HFFc6 (cell line): ENCODE results near the gene NCAPG2. TPM values are rescaled to one million over a fixed set of nuclear protein-coding genes. Genes with fewer than 3 reads are reported as not detected.

Source experiments
- DNase-seq: peaks from one replicate; pipeline ENCODE4 v3.0.0-alpha.2; 2018
- H3K27ac Mint-ChIP-seq: 2 replicates; pipeline ENCODE4 v1.8.0; 2020; ENCODE audit warnings: mild to moderate bottlenecking, mixed read lengths
- H3K27me3 Mint-ChIP-seq: 2 replicates; pipeline ENCODE4 v1.8.0; 2021; ENCODE audit warnings: mild to moderate bottlenecking, moderate library complexity, mixed read lengths; ENCODE audit not compliant: insufficient read depth
- H3K36me3 Mint-ChIP-seq: 2 replicates; pipeline ENCODE4 v1.8.0; 2021; ENCODE audit warnings: low read depth, mixed read lengths
- H3K4me1 Mint-ChIP-seq: 2 replicates; pipeline ENCODE4 v1.8.0; 2020; ENCODE audit warnings: low read depth, mixed read lengths
- H3K4me3 Mint-ChIP-seq: 2 replicates; pipeline ENCODE4 v1.8.0; 2020; ENCODE audit warnings: mild to moderate bottlenecking, moderate library complexity, mixed read lengths
- H3K9me3 Mint-ChIP-seq: 2 replicates; pipeline ENCODE4 v1.8.0; 2020; ENCODE audit warnings: mild to moderate bottlenecking, mixed read lengths
- CTCF ChIP-seq: fragments of 200-600 bp; sonication (generic); IDR thresholded peaks from 2 replicates; pipeline ENCODE4 v1.5.0; 2021; ENCODE audit warnings: antibody characterized with exemption, mild to moderate bottlenecking
- total RNA-seq, 6 experiments: library from RNA; stranded (reverse); fragmentation: NEBNext Ultra II Directional; extraction: Animal tissue kit (Norgen Biotek cat#: 25700); gene quantifications; 2 replicates in 1 of 6; 3 replicates in 5 of 6; pipeline ENCODE4 v1.2.3, GENCODE V29; 2021

Gene NCAPG2
- total RNA-seq, 6 experiments from 2014 or later = 27.1 to 60.3 (median 54.8) TPM

DNA sequence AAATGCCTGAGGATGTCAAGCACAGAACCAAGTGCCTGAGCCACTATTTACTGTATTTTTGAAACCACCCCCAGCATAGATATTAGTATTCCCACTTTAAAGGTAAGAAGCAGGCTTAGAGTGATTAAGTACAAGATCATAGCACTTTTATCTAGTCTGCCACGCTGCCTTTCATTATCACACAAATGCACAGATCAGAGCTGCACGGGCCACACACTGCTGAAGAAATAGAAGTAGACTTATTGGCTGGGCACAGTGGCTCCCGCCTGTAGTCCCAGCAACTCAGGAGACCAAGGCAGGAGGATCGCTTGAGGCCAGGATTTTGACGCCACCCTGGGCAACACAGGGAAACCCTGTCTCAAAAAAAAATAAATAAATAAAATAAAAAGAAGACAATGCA is 38.2 kb downstream of the NCAPG2 start:
- Mint-ChIP-seq H3K4me3 (no peak overlapping the region), H3K27me3 (peaks cover 2% of the 10 kb centered on the region; the same call in 1 of the 2 replicates), H3K9me3 (no peaks in the 10 kb centered on the region), H3K36me3 (peaks cover 9% of the 10 kb centered on the region), H3K4me1 (no peaks in the 10 kb centered on the region), H3K27ac (no peak overlapping the region)
- no peak for TF ChIP-seq CTCF
- DNase-seq = no peak

GRCh38 chr7:158664406-158664805 is 40.2 kb downstream of the NCAPG2 start:
- Mint-ChIP-seq H3K4me1 (no peaks in the 10 kb centered on the region), H3K27me3 (peaks cover 2% of the 10 kb centered on the region; the same call in 1 of the 2 replicates), H3K9me3 (no peaks in the 10 kb centered on the region), H3K27ac (no peak overlapping the region), H3K4me3 (no peak overlapping the region), H3K36me3 (peaks cover 14% of the 10 kb centered on the region)
- no peak for DNase-seq
- no peak for TF ChIP-seq CTCF

GRCh38 chr7:158663428-158663741 is 41.2 kb downstream of the NCAPG2 start:
- no peak for TF ChIP-seq CTCF
- no peaks in the 10 kb centered on the region for H3K4me1 Mint-ChIP-seq
- no peak for DNase-seq
- H3K4me3 Mint-ChIP-seq = no peak overlapping the region
- H3K27me3 Mint-ChIP-seq = no peaks in the 10 kb centered on the region; the same call in 1 of the 2 replicates
- peaks cover 14% of the 10 kb centered on the region for H3K36me3 Mint-ChIP-seq
- H3K27ac Mint-ChIP-seq = no peak overlapping the region
- H3K9me3 Mint-ChIP-seq = no peaks in the 10 kb centered on the region

DNA sequence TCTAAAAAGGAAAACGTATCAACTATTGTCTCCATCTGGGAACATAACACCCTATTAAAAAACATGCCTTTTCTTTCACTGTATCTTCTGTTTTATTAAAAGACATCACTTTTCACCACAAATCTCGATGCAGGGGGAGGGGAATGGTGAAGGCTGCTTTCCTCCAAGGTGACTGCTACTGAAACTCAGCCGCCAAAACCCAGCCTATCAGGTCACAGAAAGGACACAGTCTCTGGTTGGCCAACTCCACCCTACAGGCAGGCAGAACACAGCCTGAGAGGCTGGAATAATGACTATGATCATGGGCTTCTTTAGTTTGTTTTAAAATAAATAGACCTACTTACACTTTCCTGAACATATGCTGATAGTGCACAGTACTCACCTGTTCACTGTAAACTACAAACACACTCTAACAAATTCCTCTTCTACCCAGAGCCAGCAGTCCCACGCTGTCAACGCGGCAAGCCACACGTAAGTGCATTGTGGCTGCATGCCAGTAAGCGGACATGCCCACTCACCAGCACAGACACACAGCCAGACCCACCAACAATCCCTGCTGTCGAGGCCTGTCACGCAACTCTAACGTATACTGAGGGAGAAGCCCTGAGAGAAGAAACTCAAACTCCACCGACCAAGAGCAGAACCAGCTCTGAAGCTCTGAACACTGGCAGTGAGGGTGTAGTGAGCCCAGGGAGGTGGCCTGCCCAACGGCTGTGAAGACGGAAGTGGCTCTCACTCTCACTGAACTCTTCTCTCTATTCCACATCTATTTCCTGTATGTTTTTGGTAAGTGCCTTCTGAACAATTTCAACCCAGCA is 41.8 kb downstream of the NCAPG2 start:
- no peak overlapping the region for H3K27ac Mint-ChIP-seq
- no peak for TF ChIP-seq CTCF
- no peaks in the 10 kb centered on the region for H3K9me3 Mint-ChIP-seq
- no peak overlapping the region for H3K4me3 Mint-ChIP-seq
- H3K4me1 Mint-ChIP-seq = no peaks in the 10 kb centered on the region
- peaks cover 18% of the 10 kb centered on the region for H3K36me3 Mint-ChIP-seq
- no peaks in the 10 kb centered on the region; the same call in 1 of the 2 replicates for H3K27me3 Mint-ChIP-seq
- no peak for DNase-seq

GRCh38 chr7:158658475-158658874 is 46.1 kb downstream of the NCAPG2 start:
- H3K4me3 Mint-ChIP-seq = no peak overlapping the region
- H3K36me3 Mint-ChIP-seq = peaks cover 20% of the 10 kb centered on the region
- no peak overlapping the region for H3K27ac Mint-ChIP-seq
- H3K9me3 Mint-ChIP-seq = no peaks in the 10 kb centered on the region
- DNase-seq = no peak
- TF ChIP-seq CTCF = no peak
- H3K4me1 Mint-ChIP-seq = no peaks in the 10 kb centered on the region
- H3K27me3 Mint-ChIP-seq = no peaks in the 10 kb centered on the region; the same call in 1 of the 2 replicates
